Lower leg skin (tissue), 3 donors: ENCODE results near the gene XAGE3.
"Not testable (repeated sequence)": the region's sequence is repeated elsewhere in the genome, so short reads cannot be mapped to it uniquely, and the experiment has no call there.

Experiments
- POLR2A ChIP-seq, 2 donors: fragments of 450-650 bp; IDR thresholded peaks; one replicate each; pipeline ENCODE4 v1.6.1; 2016 to 2017; ENCODE audit warnings: antibody characterized with exemption in 2 of 2, mild to moderate bottlenecking in 1 of 2, moderate library complexity in 1 of 2
- TF ChIP-seq, protein P1 (sequence below), 3 donors: fragments of 450-650 bp; IDR thresholded peaks; one replicate each; pipeline ENCODE4 v1.5.1; 2016; ENCODE audit warnings: antibody characterized with exemption in 3 of 3, mild to moderate bottlenecking in 3 of 3, moderate library complexity in 2 of 3

- TF ChIP-seq, protein P1, sequence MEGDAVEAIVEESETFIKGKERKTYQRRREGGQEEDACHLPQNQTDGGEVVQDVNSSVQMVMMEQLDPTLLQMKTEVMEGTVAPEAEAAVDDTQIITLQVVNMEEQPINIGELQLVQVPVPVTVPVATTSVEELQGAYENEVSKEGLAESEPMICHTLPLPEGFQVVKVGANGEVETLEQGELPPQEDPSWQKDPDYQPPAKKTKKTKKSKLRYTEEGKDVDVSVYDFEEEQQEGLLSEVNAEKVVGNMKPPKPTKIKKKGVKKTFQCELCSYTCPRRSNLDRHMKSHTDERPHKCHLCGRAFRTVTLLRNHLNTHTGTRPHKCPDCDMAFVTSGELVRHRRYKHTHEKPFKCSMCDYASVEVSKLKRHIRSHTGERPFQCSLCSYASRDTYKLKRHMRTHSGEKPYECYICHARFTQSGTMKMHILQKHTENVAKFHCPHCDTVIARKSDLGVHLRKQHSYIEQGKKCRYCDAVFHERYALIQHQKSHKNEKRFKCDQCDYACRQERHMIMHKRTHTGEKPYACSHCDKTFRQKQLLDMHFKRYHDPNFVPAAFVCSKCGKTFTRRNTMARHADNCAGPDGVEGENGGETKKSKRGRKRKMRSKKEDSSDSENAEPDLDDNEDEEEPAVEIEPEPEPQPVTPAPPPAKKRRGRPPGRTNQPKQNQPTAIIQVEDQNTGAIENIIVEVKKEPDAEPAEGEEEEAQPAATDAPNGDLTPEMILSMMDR (IDR thresholded peaks at IDR 0.05) = not testable (repeated sequence)
- not testable (repeated sequence) for TF ChIP-seq POLR2A (IDR thresholded peaks at IDR 0.05)
These were observed 24.3 kb downstream of the XAGE3 start for GRCh38 chrX:52843619-52844018.
